OCI-LY7 (cell line): Measurements from ENCODE around the gene KCTD7.
"Not testable (repeated sequence)": the region's sequence is repeated elsewhere in the genome, so short reads cannot be mapped to it uniquely, and the experiment has no call there.

Experiments used
- CTCF ChIP-seq: fragments of 200-600 bp; sonication (generic); conservative IDR thresholded peaks from 2 replicates; pipeline ENCODE4 v1.5.1; 2014; ENCODE audit warnings: mild to moderate bottlenecking, antibody characterized with exemption, low read length, moderate library complexity, mixed read lengths
- EZH2phosphoT487 ChIP-seq: fragments of 200-600 bp; sonication (generic); IDR thresholded peaks from 2 replicates; pipeline ENCODE4 v1.6.1; 2018; ENCODE audit warnings: low read depth, borderline replicate concordance, mild to moderate bottlenecking, mixed run types, antibody characterized with exemption, low read length, moderate library complexity, mixed read lengths

GRCh38 chr7:66655826-66656485 lies 27.3 kb downstream of the KCTD7 start:
- not testable (repeated sequence) for TF ChIP-seq CTCF, EZH2phosphoT487
